Measurements from ENCODE around the gene FNDC11.
A peak's percentile ranks its signal among the peaks of the same experiment; 100 is the strongest.
"Not testable (repeated sequence)": the region's sequence is repeated elsewhere in the genome, so short reads cannot be mapped to it uniquely, and the experiment has no call there.

The FNDC11 gene, protein sequence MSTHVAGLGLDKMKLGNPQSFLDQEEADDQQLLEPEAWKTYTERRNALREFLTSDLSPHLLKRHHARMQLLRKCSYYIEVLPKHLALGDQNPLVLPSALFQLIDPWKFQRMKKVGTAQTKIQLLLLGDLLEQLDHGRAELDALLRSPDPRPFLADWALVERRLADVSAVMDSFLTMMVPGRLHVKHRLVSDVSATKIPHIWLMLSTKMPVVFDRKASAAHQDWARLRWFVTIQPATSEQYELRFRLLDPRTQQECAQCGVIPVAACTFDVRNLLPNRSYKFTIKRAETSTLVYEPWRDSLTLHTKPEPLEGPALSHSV

DNA sequence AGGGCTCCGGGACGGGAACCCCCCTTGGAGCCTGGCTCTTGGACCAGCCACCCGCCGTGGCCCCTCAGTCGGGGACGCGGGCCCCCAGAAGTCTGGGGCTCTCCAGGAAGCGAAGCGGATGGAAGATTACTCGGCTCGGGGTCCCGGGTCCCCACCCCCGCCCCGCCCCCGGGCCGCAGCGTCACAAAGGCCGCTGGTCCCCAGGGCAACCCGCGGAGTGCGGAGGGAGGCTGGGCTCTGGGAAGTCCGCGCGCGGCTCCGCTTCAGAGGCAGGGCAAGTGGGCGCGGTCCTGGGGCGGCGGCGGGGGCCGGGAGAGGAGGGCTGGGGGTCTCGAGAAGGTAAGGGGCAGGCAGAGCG, at the start of gene FNDC11:
Gene FNDC11, plus strand, starts transcription at position 227 of the 358 bp plus-strand sequence. CDS start 1,505 bp downstream, outside the sequence.
- DNase-seq, result peak; percentile 65

DNA sequence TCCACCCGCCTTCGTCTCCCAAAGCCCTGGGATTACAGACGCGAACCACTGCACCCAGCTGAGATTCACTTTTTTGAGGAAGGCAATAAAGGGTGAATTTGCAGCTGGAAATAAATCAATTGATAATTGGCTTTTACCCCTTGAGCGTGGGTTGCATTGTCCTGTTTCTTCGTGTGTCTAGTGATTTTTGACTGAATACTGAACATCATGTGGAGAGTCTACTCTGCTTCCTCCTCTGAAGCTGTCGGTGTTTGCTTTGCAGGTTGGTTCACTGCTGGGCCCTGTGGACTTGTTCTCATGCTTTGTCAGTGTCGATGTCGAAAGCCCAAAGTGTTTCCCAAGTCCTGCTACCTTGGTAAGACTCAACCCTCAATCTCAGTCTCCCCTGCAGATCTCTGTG, 49.3 kb upstream of the FNDC11 start:
- DNase-seq, result no peak

DNA sequence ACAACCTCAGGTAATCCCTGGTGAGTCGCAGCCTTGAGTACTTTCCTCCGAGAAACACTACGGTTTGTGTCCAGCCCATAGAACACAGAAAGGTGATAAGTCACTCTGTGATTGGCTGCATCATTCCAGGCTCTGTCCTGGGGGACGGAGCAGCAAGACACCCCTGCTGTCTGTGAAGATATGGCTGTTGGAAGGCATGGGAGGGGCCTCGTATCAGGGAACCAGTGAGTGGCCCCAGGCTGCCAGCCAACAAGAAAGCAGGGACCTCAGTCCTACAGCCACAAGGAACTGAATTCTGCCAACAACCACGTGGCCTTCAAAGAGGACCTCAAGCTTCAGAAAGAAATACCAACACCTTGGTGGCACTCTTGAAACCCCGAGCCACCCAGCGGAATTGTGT, 48.7 kb upstream of the FNDC11 start:
- DNase-seq, result no peak

DNA sequence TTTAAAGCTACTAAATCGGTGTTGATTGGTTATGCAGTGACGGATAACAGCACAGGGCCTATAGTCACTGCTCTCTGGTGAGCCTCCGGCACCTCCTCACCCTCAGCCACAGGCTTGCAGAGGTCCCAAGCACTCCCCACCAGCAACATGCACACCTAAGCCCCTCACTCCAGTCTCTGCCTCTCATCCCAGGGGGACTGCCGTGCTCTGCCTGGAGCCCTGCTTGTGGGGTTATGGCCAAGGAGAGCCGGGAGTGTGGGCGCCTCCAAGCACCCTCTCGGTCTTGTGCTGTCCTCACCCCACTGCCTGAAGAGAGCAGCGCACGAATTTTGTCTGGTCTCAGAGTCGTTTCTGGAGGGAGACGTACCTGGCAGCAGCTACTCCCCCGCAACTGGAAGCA, 48.2 kb upstream of the FNDC11 start:
- no peak for DNase-seq

DNA sequence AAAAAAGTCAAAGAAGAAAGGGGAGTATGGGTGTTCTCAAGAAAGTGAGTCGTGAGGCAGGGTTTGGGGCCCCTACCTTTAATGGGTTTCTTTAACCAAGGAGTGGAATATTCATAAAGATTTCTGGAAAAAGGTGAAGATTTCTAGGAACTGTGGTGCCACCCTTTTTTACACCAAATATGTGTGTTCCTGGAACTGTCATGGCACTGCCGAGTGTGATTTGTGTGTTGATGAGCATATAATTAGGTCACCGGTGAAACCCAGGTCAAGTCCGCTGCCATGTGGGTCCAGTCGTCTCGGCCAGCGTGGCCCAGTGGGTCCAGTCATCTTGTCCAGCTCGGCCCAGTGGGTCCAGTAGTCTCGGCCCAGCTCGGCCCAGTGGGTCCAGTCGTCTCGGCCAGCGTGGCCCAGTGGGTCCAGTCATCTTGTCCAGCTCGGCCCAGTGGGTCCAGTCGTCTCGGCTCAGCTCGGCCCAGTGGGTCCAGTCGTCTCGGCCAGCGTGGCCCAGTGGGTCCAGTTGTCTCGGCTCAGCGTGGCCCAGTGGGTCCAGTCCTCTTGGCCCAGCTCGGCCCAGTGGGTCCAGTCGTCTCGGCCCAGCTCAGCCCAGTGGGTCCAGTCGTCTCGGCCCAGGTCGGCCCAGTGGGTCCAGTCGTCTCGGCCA, 46.7 kb upstream of the FNDC11 start:
- DNase-seq, result no peak

DNA sequence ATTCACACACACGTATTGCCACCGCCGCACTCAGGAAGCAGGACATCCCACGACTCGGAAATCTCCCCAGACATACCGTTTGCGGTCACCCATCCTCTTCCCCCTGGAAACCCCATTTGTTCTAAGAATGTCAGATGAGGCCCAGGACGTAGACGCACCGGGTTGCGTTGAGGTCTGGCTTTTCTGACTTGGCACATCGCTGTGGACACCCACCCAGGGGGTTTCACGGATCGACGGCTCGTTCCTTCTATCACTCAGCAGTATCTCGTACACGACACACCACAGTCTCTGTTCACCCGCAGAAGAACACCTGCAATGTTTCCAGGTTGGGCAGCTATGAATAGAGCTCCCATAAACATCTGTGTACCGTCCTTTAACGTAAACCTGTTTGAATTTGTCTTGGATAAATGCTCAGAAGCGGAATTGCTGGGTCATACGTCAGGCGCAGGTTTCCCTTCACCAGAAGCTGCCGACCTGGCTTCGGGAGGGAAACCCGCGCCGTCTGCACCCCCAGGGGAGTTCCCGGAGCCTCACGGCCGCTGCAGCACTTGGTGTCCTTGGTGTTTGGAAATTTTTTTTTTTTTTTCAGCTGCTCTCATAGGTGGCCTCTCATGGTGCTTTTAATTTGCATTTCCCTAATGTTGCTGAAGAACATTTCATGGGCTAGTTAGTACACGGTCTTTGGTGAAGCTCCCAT, 45.7 kb upstream of the FNDC11 start:
- DNase-seq, result no peak

DNA sequence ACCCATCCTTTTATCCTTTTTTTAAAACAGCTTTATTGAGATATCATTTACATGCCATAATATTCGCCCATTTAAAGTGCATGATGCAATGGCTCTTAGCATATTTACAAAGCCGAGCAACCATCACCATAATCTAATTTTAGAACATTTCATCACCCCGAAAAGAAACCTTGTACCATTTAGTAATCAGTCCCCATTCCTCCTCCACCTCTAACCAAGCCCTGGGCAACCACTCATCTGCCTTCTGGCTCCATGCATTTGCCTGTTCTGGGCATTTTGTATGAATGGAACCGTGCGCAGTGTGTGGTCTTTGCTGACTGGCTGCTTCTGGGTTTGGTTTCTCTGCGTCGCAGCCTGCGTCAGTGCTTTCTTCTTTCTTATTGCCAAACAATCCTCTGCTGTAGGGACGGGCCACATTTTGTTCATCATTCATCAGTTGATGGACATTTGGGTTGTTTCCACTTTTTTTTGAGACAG, 44.8 kb upstream of the FNDC11 start:
- DNase-seq, result no peak

DNA sequence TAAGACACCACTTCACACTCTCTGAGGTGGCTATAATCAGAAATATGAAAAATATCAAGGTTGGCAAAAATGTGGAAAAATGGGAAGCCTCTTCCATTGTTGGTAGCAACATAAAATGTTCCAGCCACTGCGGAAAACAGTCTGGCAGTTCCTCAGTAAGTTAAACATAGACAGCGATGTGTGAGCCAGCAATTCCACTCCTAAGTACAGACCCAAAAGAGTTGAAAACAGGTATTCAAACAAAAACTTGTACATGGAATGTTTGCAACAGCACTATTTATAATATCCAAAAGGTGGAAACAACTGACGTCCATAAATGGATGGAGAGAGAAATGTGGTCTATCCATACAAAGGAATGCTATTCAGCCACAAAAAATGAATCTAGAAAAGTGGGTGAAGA, 40.8 kb upstream of the FNDC11 start:
- no peak for DNase-seq

DNA sequence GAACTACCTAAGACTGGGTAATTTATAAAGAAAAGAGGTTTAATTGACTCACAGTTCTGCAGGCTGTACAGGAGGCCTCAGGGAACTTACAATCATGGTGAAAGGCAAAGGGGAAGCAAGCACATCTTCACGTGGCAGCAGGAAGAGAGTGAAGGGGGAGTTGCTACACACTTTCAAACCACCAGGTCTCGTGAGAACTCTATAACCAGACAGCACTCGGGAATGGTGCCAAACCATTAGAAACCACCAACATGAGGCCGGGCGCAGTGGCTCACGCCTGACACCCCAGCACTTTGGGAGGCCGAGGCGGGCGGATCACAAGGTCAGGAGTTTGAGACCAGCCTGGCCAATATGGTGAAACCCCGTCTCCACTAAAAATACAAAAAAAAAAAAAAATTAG, 39.4 kb upstream of the FNDC11 start:
- DNase-seq, result not testable (repeated sequence)

DNA sequence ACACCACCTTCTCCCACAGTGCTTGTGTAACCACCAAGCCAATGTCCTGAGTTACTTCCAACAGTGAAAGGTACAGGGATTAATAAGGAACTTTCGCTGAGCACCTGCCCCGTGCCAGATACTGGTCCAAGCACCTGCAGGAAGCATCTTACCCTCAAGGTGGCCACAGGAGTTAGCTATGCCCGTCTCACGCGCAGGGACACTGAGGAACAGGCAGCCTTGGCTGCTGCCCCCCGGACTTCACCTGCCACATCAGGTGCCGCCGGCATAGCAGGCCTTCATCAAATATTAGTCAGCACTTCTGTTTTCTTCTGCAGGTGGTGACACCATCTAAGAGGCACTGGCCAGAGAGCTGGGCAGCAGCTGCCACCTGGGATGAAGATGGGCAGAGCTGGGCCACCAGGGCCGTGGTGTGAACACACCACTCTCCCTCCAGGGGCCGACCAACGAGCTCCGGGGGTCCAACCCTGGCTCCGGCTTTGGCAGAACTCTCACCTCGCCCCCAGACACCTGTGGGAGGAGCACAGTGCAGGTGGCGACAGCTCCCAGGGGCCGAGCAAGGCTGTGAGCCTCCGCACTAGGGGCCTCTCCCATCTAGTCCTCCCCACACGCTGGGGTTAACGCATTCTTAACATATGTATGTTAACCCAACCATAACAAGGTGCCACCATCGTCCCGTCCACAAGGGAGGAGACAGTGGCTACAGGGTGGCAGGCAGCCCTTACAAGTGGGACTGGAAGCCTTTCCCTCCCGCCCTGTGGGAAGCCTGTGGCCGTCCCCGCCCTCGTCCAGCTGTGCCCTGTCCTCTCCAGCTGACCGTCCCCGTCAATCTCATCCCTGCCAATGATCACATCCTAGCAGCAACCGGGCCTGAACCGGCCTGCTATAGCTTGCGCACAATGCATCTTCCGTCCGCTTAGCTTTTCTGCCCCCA, 36.3 kb upstream of the FNDC11 start:
- no peak for DNase-seq

DNA sequence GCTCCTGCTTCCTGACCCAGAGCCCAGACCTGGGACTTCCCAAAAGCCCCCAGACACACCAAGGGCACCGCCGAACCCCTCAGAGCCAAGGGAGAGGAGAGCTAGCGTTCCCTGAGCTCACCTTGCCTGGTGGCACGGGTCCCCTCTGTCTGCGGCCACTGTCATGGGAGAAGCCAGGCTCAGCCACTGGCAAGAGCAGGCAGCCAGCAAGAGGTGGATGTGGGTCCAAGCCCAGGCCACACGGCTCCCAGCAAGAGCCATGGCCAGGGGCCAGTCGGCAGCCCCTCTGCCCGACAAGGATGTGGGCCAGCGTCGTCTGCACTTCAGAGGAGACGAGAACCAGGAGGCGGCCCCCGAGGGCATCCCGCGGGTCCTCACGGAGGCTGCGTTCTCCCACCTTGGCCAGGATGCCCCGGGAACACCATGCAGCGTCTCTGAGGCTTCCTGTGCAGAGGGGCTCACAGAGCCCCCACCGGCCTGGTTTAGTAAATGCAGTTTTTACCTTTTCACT, 35.6 kb upstream of the FNDC11 start:
- no peak for DNase-seq

DNA sequence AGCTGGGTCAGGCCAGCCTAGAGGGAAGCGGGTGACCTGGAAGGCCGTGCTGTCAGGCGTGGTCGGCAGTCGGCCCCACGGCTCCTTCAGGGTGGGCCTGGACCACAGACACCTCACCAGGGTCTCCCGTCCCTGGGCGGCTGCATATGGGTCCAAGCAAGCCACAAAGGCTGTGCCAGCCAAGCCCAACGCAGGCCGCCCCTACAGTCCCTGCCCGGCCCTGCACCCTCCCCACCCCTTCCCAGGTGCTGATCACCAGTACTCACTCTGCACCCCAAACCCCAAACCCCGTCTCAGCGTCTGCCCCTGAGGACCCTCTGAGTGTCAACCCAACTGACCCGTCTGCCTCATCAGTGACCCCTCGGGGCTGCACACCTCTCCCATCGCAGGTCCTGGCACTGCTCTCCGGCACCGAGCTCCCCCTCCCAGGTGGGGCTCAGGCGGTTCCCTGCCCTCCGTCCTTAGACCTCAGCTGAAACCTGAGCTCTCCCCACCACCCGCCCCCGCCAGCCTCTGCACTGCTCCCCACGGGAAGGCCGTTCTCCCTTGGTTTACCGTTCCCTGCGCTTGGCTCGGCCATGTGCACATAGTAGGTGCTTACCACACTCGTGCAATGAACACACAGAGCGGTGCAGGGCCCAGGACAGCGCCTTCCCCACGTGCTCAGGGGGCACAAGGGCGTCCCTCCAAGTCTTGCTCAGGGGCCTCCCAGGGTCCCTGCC, 34.9 kb upstream of the FNDC11 start:
- no peak for DNase-seq

DNA sequence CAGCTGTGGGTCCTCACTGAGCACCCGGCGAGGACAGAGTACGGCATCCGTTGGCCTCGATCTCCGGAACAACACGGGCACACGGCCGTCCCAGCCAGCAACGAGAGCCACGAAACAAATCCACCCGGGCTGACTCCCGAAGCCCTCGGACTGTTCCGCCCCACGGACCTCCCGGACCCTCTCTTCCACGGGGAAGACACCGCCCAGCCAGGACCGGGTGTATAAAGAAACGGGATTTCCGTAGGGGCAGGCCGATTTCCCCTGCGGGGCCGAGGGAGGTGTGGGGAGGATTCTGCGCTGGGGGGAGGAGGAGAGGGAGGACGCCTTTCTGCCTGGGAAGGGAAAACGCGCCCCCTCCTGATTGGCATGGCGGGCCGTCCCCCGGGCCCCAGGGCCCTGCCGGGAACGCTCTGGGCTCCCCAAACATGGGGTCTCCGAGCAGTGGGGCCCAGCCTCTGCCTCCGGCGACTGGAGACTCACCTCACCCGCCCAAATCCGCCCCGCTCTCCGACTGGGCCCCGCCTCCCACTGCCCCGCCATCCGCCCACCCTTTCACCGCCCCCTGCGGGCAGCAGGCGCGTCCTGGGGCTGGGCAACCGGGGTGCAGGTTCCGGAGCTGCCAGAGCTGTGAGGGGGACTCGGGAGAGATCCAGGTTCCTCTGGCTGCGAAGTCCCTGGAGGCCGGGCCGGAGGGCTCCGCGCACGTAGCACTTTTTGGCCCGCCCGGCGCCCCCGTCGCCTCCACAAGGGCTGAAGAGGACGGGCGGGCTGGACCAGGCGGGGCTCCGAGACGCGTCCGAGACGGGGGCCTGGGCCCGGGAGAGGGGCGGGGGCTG, 34.1 kb upstream of the FNDC11 start:
- DNase-seq, result peak; percentile 74

DNA sequence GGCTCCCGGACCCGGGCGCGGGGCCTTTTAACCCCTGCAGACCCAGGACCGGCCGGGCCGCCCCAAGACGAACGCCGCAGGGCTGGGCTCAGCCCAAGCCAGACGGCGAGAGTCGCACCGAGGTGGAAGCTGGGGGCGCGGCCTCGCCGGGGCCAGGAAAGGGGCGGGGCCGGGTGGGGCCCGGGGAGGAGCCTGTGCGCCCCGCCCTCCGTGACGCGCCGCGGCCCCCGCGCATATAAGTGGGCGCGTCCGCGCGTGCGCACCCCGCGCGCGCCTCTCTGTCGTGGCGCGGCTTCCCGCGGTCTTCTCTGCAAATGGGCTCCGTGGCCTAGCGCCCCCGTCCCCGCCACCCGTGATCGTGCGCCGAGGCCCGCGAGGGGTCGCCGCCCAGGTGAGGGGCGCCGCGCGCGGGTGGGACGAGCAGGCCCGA, 33.4 kb upstream of the FNDC11 start, which contains the start of gene PPDPF:
Gene PPDPF, plus strand, starts transcription at position 262 of the 430 bp plus-strand sequence. CDS start 544 bp downstream, outside the sequence.
- peak; percentile 88 for DNase-seq

DNA sequence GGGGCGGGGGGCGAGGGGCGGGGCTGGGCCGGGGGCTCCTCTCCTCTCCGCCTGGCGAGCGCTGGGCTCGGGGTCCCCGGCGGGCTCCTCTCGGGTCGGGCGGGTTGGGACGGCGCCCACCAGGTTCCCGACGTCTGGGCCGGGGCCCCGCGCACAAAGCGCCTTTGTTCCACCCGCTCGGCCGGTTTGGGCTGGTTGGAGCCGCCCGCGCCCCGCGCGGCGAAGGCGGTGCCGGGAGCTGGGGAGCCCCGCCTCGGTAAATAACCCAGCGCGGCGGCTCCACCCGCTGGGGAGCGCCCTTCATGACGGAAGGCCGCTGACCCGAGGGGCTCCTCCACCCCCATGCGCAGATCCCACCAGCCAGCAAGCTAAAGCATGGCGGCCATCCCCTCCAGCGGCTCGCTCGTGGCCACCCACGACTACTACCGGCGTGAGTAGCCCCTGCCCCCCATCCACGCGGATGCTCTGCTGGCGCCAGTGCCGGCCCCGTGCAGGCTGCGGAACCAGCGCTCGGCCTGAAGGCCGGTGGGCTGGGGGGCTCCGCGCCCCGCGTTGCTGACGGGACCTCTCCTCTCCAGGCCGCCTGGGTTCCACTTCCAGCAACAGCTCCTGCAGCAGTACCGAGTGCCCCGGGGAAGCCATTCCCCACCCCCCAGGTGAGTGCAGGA, 32.9 kb upstream of the FNDC11 start:
- peak; percentile 76 for DNase-seq

DNA sequence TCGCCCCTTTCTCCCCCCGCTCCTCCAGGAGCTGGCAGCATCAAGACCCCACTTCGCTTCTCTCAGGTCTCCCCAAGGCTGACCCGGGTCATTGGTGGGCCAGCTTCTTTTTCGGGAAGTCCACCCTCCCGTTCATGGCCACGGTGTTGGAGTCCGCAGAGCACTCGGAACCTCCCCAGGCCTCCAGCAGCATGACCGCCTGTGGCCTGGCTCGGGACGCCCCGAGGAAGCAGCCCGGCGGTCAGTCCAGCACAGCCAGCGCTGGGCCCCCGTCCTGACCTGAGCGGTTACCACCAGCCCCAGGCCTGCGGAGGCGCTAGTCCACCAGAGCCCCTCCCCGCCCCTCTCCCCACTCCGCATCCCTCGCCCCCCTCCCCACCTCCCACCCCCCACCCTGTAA, 32.4 kb upstream of the FNDC11 start:
- DNase-seq, result no peak

DNA sequence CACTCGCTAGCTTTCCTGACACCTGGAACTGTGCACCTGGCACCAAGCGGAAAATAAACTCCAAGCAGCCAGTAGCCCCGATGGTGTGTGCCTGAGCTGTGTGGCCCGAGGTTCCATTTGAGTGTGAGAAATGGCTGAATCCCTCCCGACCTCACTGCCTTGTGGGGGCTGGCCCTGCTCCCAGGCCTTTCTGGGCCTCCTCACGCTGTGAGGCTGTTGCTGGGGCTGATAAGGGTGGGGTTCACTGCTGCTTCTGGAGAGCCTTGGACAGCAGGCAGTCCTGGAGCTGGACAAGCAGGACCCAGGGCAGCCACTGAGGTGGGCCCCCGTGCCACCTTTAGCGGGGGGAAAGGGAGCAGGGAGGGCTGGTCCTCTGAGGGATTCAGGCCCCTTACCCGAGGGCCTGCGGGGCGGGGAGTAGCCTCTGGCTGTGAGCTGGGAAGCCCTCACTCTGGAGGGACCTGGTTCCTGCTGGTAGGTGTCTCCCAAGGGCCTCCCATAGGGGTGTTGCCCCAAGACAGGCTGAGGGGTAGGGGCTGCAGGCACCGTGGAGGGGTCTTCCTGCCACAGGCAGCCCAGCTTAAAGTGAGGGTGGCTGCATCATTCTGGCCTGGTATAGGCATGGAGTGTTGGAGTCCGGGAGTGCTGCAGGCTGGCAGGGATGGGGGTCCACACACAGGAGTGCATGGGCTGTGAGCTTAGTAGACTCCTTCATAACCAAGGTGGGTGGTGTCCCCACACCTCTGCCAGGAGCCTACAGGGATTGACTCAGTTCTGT, 31.7 kb upstream of the FNDC11 start:
- no peak for DNase-seq

DNA sequence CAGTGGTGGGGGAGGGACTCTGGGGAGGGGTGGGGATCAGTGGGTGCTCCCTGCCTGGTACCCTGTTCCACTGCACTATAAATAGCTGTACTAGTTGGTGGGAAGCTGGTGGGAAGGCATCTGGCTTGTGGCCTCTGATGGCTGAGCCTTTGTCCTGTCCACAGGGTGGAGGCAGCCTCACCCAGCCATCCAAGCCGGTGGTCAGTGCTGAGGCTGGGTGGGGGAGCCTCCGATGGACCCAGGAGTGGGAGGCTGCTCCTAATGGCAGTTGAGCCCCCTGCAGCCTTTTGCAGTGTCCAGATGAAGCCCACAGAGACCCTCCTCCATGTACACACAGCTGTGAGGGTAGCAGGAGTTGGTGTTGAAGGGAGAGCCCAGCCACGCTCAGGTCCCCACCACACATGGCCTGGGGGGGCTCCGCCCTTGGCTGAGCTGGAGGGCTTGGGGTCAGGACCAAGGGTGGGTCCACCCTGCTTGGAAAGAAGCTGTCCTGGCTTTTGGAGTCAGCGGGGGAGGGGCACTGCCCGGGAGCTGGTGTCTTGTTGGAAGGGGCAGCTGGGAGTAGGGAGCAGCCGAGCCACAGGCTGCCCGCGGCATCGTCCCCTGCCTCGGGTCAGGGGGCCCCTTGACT, 30.9 kb upstream of the FNDC11 start:
- DNase-seq, result no peak

DNA sequence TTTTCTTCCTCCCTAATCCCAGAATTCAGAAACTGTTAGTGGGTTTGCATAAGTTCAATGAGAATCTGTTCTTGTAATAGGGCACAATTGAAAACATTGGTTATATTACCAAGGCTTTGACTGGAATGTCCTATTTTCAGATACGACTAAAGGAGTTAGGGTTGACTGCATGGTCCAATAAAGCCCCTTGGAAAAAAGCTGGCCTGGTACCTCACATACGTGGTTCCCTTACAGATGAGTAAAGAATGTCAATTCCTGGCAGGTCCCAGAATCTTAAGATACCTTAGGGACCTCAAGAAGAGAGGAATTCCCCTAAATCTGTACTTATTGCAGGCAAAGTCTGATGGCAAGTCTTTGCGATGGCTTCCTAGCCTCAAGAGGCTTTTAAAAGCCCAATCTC, 28.8 kb upstream of the FNDC11 start:
- DNase-seq, result no peak
